Mesodermal cell (in vitro differentiated cells): Measurements from ENCODE around the gene UROC1.

ENCODE experiments used
- H3K27ac ChIP-seq: 2 replicates; pipeline ENCODE4 v1.7.0; 2013; ENCODE audit warnings: mild to moderate bottlenecking, low read depth, low read length, moderate library complexity; ENCODE audit not compliant: severe bottlenecking
- H3K36me3 ChIP-seq: 2 replicates; pipeline ENCODE4 v1.7.1; 2013; ENCODE audit warnings: mild to moderate bottlenecking, low read length, moderate library complexity; ENCODE audit not compliant: control insufficient read depth, insufficient read depth
- H3K4me1 ChIP-seq: one replicate; pipeline ENCODE4 v1.7.1; 2013; ENCODE audit warnings: mild to moderate bottlenecking, low read length; ENCODE audit not compliant: insufficient read depth, control insufficient read depth, poor library complexity, severe bottlenecking
- H3K4me3 ChIP-seq: 2 replicates; pipeline ENCODE4 v1.7.0; 2013; ENCODE audit warnings: low read length, control low read depth, mild to moderate bottlenecking; ENCODE audit not compliant: insufficient read depth, poor library complexity, severe bottlenecking; ENCODE audit errors: extremely low read depth
- H3K9me3 ChIP-seq: 2 replicates; pipeline ENCODE4 v1.7.1; 2013; ENCODE audit warnings: mild to moderate bottlenecking, low read length, moderate library complexity; ENCODE audit not compliant: control insufficient read depth
- WGBS, 2 experiments: methylation state at CpG; one replicate each; pipeline ENCODE4 v1.1.5; 2013; ENCODE audit warnings: missing lambda C conversion rate in 2 of 2; ENCODE audit not compliant: insufficient coverage in 2 of 2; 5-methylcytosine and 5-hydroxymethylcytosine counted together

The UROC1 gene

GRCh38 chr3:126454437-126455198, 63.0 kb downstream of the UROC1 start:
- WGBS, 2 experiments: 89 to 97% methylated on average over 5 of the region's 6 CpGs
- no peaks in the 10 kb centered on the region for H3K9me3 ChIP-seq
- H3K36me3 ChIP-seq: peaks cover 80% of the 10 kb centered on the region
- no peak overlapping the region for H3K4me3 ChIP-seq
- H3K4me1 ChIP-seq: no peaks in the 10 kb centered on the region
- H3K27ac ChIP-seq: no peak overlapping the region

GRCh38 chr3:126454025-126454424, 63.5 kb downstream of the UROC1 start:
- Histone ChIP-seq H3K4me3 (no peak overlapping the region), H3K27ac (no peak overlapping the region), H3K36me3 (peaks cover 75% of the 10 kb centered on the region), H3K4me1 (no peaks in the 10 kb centered on the region), H3K9me3 (no peaks in the 10 kb centered on the region)
- WGBS, 2 experiments: no CpG with 5 or more reads among the region's 1 CpG

GRCh38 chr3:126452213-126452612, 65.4 kb downstream of the UROC1 start:
- Histone ChIP-seq H3K4me1 (no peaks in the 10 kb centered on the region), H3K36me3 (peaks cover 59% of the 10 kb centered on the region), H3K27ac (no peak overlapping the region), H3K4me3 (no peak overlapping the region), H3K9me3 (no peaks in the 10 kb centered on the region)
- 91 to 95% methylated on average over 7 to 8 of the region's 9 CpGs for WGBS, 2 experiments

GRCh38 chr3:126451511-126451910, 66.1 kb downstream of the UROC1 start:
- H3K9me3 ChIP-seq: no peaks in the 10 kb centered on the region
- peaks cover 54% of the 10 kb centered on the region for H3K36me3 ChIP-seq
- no peaks in the 10 kb centered on the region for H3K4me1 ChIP-seq
- 96% methylated on average over 10 to 12 of the region's 12 CpGs for WGBS, 2 experiments
- H3K4me3 ChIP-seq: no peak overlapping the region
- no peak overlapping the region for H3K27ac ChIP-seq

- Histone ChIP-seq H3K4me3 (no peak overlapping the region), H3K36me3 (peaks cover 47% of the 10 kb centered on the region), H3K27ac (no peak overlapping the region), H3K4me1 (no peaks in the 10 kb centered on the region), H3K9me3 (no peaks in the 10 kb centered on the region)
- WGBS, 2 experiments: 96 to 100% methylated on average over 3 of the region's 3 CpGs
Measured at GRCh38 chr3:126450744-126451143, 66.8 kb downstream of the UROC1 start.

GRCh38 chr3:126450219-126450618, 67.4 kb downstream of the UROC1 start:
- no peaks in the 10 kb centered on the region for H3K4me1 ChIP-seq
- 100% methylated on average over 5 to 7 of the region's 9 CpGs for WGBS, 2 experiments
- peaks cover 44% of the 10 kb centered on the region for H3K36me3 ChIP-seq
- no peak overlapping the region for H3K4me3 ChIP-seq
- H3K27ac ChIP-seq: no peak overlapping the region
- H3K9me3 ChIP-seq: no peaks in the 10 kb centered on the region

GRCh38 chr3:126449621-126450051, 67.9 kb downstream of the UROC1 start:
- H3K9me3 ChIP-seq: no peaks in the 10 kb centered on the region
- 93 to 94% methylated on average over 8 to 11 of the region's 11 CpGs for WGBS, 2 experiments
- H3K36me3 ChIP-seq: peaks cover 38% of the 10 kb centered on the region

GRCh38 chr3:126448893-126449180, 68.7 kb downstream of the UROC1 start:
- H3K9me3 ChIP-seq: no peaks in the 10 kb centered on the region
- H3K4me1 ChIP-seq: no peaks in the 10 kb centered on the region
- no peak overlapping the region for H3K27ac ChIP-seq
- H3K36me3 ChIP-seq: peaks cover 32% of the 10 kb centered on the region
- no peak overlapping the region for H3K4me3 ChIP-seq
- 82 to 90% methylated on average over 5 to 7 of the region's 8 CpGs for WGBS, 2 experiments

More at GRCh38 chr3:126449621-126450051, 67.9 kb downstream of the UROC1 start:
- H3K27ac ChIP-seq: no peak overlapping the region
- no peaks in the 10 kb centered on the region for H3K4me1 ChIP-seq
- H3K4me3 ChIP-seq: no peak overlapping the region

GRCh38 chr3:126448136-126448892, 69.3 kb downstream of the UROC1 start:
- H3K4me3 ChIP-seq: no peak overlapping the region
- 94 to 99% methylated on average over 11 to 13 of the region's 17 CpGs for WGBS, 2 experiments
- H3K36me3 ChIP-seq: peaks cover 30% of the 10 kb centered on the region

GRCh38 chr3:126447456-126448106, 70.0 kb downstream of the UROC1 start:
- no peak overlapping the region for H3K27ac ChIP-seq
- H3K36me3 ChIP-seq: peaks cover 23% of the 10 kb centered on the region
- H3K9me3 ChIP-seq: no peaks in the 10 kb centered on the region
- H3K4me3 ChIP-seq: no peak overlapping the region
- WGBS, 2 experiments: 90 to 99% methylated on average over 10 of the region's 12 CpGs
- H3K4me1 ChIP-seq: no peaks in the 10 kb centered on the region

More at GRCh38 chr3:126448136-126448892, 69.3 kb downstream of the UROC1 start:
- no peaks in the 10 kb centered on the region for H3K9me3 ChIP-seq
- H3K4me1 ChIP-seq: no peaks in the 10 kb centered on the region
- H3K27ac ChIP-seq: no peak overlapping the region
